Measurements from ENCODE around the gene PPP3CA. TPM values are rescaled to one million over a fixed set of nuclear protein-coding genes. Genes with fewer than 3 reads are reported as not detected.

Gene PPP3CA
- total and polyA plus RNA-seq, 3 donors from 2014 or later: 19.1 to 44.5 (median 39.1) TPM

DNA sequence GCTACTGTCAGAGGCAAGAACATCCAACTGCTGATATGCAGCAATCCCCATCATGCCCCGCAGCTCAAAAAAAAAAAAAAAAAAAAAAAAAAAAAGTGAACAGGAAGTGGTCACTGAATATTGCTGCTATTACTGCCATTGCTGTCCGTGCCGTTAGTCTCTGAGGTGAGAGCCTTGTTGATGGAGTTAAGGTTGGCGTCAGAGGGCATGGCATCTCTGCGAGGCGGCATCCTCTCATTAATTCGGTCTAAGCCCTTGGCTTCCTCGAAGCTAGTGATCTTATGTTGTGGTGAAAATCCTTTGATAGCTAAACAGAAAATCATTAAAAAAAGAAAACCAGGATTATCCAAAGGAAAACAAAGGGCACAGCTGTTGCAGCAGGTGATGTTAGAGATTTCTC lies 321.6 kb downstream of the PPP3CA start:
- no peak overlapping the region for H3K27ac ChIP-seq
- H3K4me3 ChIP-seq: no peak overlapping the region
- no peaks in the 10 kb centered on the region for H3K27me3 ChIP-seq
- 82 to 95% methylated on average over 8 of the region's 8 CpGs for WGBS, 2 donors
- H3K36me3 ChIP-seq (ENCODE audit: low read depth, missing control alignments): no peaks in the 10 kb centered on the region
- no peak for TF ChIP-seq CTCF (IDR thresholded peaks at IDR 0.05)
- no peak for TF ChIP-seq POLR2A (IDR thresholded peaks at IDR 0.05)
- intact Hi-C loops (cut with DNase I; ENCODE audit: low total_unique reads): no loop called here
- peaks cover 7% of the 10 kb centered on the region for H3K4me1 ChIP-seq
- DNase-seq: no peak
- no peaks in the 10 kb centered on the region for H3K9me3 ChIP-seq

GRCh38 chr4:101022151-101023024 lies 324.9 kb downstream of the PPP3CA start:
- TF ChIP-seq POLR2A (IDR thresholded peaks at IDR 0.05) (no peak), CTCF (IDR thresholded peaks at IDR 0.05) (no peak)

DNA sequence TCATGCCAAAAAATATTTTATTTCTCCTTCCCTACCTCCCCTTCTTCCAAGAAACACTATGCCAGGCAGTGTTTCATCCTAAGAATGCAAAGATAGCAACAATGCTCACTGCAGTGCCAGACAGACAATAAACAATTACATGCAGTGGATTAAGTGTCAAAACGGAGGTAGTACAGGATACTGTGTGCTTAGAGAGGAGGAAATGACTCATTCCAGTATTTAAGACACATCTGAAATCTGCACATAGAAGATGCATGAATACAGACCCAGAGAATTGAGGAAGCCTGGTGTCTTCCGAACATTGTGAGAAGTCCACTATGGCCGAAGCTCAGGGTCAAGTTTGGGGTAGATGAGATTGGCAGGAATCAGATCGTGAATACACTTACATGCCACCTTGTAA lies 326.4 kb downstream of the PPP3CA start:
- WGBS, 2 donors: 64 to 65% methylated on average over 4 of the region's 4 CpGs
- no peaks in the 10 kb centered on the region for H3K36me3 ChIP-seq (ENCODE audit: low read depth, missing control alignments)
- no peaks in the 10 kb centered on the region for H3K9me3 ChIP-seq
- intact Hi-C loops (cut with DNase I; ENCODE audit: low total_unique reads): no loop called here
- no peaks in the 10 kb centered on the region for H3K27me3 ChIP-seq
- DNase-seq: no peak
- TF ChIP-seq CTCF (IDR thresholded peaks at IDR 0.05) (no peak), POLR2A (IDR thresholded peaks at IDR 0.05) (no peak)
- H3K27ac ChIP-seq: no peak overlapping the region
- H3K4me3 ChIP-seq: no peak overlapping the region
- peaks cover 7% of the 10 kb centered on the region for H3K4me1 ChIP-seq

More at GRCh38 chr4:101022151-101023024, 324.9 kb downstream of the PPP3CA start:
- no peaks in the 10 kb centered on the region for H3K9me3 ChIP-seq
- no peak for DNase-seq
- no peaks in the 10 kb centered on the region for H3K36me3 ChIP-seq (ENCODE audit: low read depth, missing control alignments)
- no peaks in the 10 kb centered on the region for H3K27me3 ChIP-seq
- H3K4me3 ChIP-seq: no peak overlapping the region
- H3K4me1 ChIP-seq: peaks cover 7% of the 10 kb centered on the region
- WGBS, 2 donors: 86 to 91% methylated on average over 8 of the region's 8 CpGs
- intact Hi-C loops (cut with DNase I; ENCODE audit: low total_unique reads): no loop called here
- H3K27ac ChIP-seq: no peak overlapping the region

- TF ChIP-seq CTCF (IDR thresholded peaks at IDR 0.05) (no peak), POLR2A (IDR thresholded peaks at IDR 0.05) (no peak)
- DNase-seq: no peak
- Histone ChIP-seq H3K36me3 (ENCODE audit: low read depth, missing control alignments) (no peaks in the 10 kb centered on the region), H3K9me3 (no peaks in the 10 kb centered on the region), H3K4me1 (peaks cover 7% of the 10 kb centered on the region), H3K27me3 (no peaks in the 10 kb centered on the region), H3K27ac (no peak overlapping the region), H3K4me3 (no peak overlapping the region)
- 81 to 89% methylated on average over 1 of the region's 1 CpG for WGBS, 2 donors
- intact Hi-C loops (cut with DNase I; ENCODE audit: low total_unique reads): no loop called here
Observed at GRCh38 chr4:101019941-101020401, 327.4 kb downstream of the PPP3CA start.
